ENCODE measurements around the gene RABL3. TPM values are rescaled to one million over a fixed set of nuclear protein-coding genes. Genes with fewer than 3 reads are reported as not detected.

Gene RABL3
- total RNA-seq, 4 donors from 2014 or later = 9.1 to 54.6 (median 31.7) TPM

DNA sequence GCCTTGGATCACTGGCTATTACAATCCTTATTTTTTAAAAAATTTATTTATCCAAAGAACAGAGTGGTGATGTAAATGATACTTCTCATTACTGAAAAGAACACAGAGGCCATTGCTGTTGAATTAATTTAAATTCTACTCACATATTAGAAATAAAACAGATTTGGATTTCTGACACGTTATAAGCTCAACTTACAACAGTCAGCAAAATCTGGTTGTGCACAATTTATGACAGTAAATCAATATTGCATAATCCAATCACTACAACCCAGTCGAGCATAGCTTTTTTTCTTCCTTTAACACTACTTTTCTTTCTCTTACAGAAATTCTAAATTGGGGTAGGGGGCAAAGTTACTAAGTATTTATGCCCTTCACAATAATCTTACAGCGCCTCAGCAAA is 43.0 kb downstream of the RABL3 start:
- intact Hi-C loops (cut with DNase I; ENCODE audit: low total_unique reads) = no loop called here
- DNase-seq = no peak
- no peak for TF ChIP-seq POLR2A (IDR thresholded peaks at IDR 0.05)
- TF ChIP-seq, protein P1, sequence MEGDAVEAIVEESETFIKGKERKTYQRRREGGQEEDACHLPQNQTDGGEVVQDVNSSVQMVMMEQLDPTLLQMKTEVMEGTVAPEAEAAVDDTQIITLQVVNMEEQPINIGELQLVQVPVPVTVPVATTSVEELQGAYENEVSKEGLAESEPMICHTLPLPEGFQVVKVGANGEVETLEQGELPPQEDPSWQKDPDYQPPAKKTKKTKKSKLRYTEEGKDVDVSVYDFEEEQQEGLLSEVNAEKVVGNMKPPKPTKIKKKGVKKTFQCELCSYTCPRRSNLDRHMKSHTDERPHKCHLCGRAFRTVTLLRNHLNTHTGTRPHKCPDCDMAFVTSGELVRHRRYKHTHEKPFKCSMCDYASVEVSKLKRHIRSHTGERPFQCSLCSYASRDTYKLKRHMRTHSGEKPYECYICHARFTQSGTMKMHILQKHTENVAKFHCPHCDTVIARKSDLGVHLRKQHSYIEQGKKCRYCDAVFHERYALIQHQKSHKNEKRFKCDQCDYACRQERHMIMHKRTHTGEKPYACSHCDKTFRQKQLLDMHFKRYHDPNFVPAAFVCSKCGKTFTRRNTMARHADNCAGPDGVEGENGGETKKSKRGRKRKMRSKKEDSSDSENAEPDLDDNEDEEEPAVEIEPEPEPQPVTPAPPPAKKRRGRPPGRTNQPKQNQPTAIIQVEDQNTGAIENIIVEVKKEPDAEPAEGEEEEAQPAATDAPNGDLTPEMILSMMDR (IDR thresholded peaks at IDR 0.05) = no peak

DNA sequence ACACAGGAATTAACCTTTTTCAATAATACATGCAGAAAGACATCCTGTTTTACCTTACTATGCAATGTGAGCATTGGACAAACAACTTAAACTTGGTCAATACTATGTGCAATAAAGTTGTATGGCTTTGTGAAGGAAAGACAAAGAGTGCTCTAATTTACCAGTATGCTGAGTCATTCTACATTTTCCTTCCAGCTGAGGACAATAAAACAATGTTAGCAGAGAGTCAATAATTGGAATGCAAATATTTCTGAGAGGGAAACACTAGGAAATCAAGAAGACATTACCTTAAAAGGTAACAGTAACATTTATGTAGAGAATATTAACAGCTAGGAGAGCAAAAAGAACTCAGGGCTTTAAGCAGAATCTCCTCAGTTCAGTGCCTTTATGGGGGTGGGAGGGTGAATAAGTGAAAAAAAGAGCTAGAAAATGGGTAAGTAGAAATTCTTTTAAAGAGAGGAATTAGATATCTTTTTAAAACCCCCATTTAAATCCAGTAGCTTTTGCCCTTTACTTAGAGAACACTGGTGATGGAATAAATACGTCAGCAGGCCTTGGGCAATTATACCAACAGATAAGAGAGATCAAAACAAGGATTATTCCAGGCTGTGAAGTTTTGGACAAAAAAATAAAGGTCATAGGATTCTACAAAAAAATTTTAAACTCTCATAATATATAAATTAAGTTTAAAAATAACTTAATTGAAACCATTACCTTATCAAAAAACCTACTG is 48.7 kb downstream of the RABL3 start:
- no peak for DNase-seq
- no peaks in the 10 kb centered on the region for H3K4me1 ChIP-seq
- no peaks in the 10 kb centered on the region for H3K36me3 ChIP-seq
- H3K4me3 ChIP-seq = no peak overlapping the region
- H3K27ac ChIP-seq = no peak overlapping the region
- no peak for TF ChIP-seq POLR2A (IDR thresholded peaks at IDR 0.05)
- TF ChIP-seq, protein P1 (IDR thresholded peaks at IDR 0.05) = no peak
- H3K27me3 ChIP-seq = no peaks in the 10 kb centered on the region
- no peaks in the 10 kb centered on the region for H3K9me3 ChIP-seq
- intact Hi-C loops (cut with DNase I; ENCODE audit: low total_unique reads) = no loop called here

More for the DNA sequence above, 43.0 kb downstream of the RABL3 start:
- Histone ChIP-seq H3K9me3 (no peaks in the 10 kb centered on the region), H3K4me3 (no peak overlapping the region), H3K27ac (no peak overlapping the region), H3K4me1 (no peaks in the 10 kb centered on the region), H3K36me3 (no peaks in the 10 kb centered on the region), H3K27me3 (no peaks in the 10 kb centered on the region)

DNA sequence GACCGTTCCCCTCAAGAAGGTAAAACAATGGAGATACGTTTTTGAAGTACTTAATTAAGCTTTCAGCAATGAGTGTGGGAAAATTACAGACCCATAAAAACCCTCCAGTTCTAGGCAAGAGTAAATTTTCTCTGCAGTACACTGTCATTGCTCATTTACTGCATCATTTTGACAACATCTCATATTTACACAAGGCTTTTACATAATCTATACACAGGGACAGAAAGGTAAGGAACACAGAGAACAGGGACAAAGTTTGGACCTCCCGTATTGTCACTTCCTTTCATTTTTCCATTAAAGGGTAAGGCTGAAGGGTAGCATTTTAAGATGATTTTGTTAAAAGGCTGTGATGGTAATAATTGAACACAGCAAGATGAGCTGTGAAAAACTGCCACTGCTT is 52.9 kb downstream of the RABL3 start:
- H3K27me3 ChIP-seq = no peaks in the 10 kb centered on the region
- DNase-seq = no peak
- H3K9me3 ChIP-seq = no peaks in the 10 kb centered on the region
- H3K4me1 ChIP-seq = no peaks in the 10 kb centered on the region
- no peak overlapping the region for H3K4me3 ChIP-seq
- H3K27ac ChIP-seq = no peak overlapping the region
- intact Hi-C loops (cut with DNase I; ENCODE audit: low total_unique reads) = no loop called here
- H3K36me3 ChIP-seq = no peaks in the 10 kb centered on the region
- TF ChIP-seq POLR2A (IDR thresholded peaks at IDR 0.05) = no peak
- TF ChIP-seq, protein P1 (IDR thresholded peaks at IDR 0.05) = no peak

DNA sequence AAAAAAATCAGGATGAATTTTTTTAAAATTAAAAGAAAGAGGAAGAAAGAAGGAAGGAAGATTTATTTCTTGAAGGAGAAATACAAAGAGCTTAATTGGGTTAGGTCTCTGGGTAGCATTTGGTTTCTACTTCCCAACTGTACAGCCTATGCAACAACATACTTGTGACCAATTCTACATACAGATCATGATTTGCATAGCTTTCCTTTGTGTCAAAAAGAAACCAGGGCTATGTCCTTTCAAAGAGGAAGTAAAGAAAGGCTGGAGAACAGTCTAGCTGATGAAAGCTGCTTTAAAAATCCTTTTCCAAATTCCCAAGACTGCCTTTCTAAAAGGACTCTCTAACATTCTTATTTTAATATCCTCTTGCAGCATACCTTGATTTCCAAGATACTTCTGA is 54.2 kb downstream of the RABL3 start:
- no peak overlapping the region for H3K4me3 ChIP-seq
- intact Hi-C loops (cut with DNase I; ENCODE audit: low total_unique reads) = no loop called here
- H3K36me3 ChIP-seq = no peaks in the 10 kb centered on the region
- DNase-seq = no peak
- H3K27me3 ChIP-seq = no peaks in the 10 kb centered on the region
- TF ChIP-seq, protein P1 (IDR thresholded peaks at IDR 0.05) = no peak
- TF ChIP-seq POLR2A (IDR thresholded peaks at IDR 0.05) = no peak
- H3K27ac ChIP-seq = no peak overlapping the region
- no peaks in the 10 kb centered on the region for H3K4me1 ChIP-seq
- no peaks in the 10 kb centered on the region for H3K9me3 ChIP-seq

DNA sequence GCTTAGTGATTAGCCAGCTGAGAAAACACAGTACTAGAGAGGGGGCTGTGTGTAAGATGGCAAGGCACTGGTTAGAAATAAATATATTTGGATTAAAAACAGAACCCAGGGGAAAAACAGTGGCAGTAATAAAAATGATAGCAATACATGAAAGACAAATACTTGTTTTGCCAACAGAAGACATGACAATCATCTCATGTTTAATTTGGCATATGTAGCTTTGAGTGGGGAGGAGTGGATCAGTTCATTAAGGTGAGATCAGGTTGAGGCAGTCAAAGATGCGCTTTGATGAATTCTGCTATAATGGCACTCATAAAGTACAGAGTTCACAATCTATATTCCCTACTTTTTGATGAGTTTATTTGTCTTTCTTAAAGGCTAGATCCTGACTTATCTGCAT is 56.9 kb downstream of the RABL3 start:
- no peak for DNase-seq
- Histone ChIP-seq H3K4me3 (no peak overlapping the region), H3K9me3 (no peaks in the 10 kb centered on the region), H3K36me3 (no peaks in the 10 kb centered on the region), H3K27ac (no peak overlapping the region), H3K27me3 (no peaks in the 10 kb centered on the region), H3K4me1 (no peaks in the 10 kb centered on the region)
- no peak for TF ChIP-seq POLR2A (IDR thresholded peaks at IDR 0.05)
- TF ChIP-seq, protein P1 (IDR thresholded peaks at IDR 0.05) = no peak
- intact Hi-C loops (cut with DNase I; ENCODE audit: low total_unique reads) = no loop called here

All from uterus (tissue), 4 donors.